DMS153 (cell line): ENCODE data around the gene HERC2.

Source experiments
- DNase-seq: peaks from one replicate; lab custom pipeline; 2025; lab: John Stamatoyannopoulos, UW

HERC2 gene

DNA sequence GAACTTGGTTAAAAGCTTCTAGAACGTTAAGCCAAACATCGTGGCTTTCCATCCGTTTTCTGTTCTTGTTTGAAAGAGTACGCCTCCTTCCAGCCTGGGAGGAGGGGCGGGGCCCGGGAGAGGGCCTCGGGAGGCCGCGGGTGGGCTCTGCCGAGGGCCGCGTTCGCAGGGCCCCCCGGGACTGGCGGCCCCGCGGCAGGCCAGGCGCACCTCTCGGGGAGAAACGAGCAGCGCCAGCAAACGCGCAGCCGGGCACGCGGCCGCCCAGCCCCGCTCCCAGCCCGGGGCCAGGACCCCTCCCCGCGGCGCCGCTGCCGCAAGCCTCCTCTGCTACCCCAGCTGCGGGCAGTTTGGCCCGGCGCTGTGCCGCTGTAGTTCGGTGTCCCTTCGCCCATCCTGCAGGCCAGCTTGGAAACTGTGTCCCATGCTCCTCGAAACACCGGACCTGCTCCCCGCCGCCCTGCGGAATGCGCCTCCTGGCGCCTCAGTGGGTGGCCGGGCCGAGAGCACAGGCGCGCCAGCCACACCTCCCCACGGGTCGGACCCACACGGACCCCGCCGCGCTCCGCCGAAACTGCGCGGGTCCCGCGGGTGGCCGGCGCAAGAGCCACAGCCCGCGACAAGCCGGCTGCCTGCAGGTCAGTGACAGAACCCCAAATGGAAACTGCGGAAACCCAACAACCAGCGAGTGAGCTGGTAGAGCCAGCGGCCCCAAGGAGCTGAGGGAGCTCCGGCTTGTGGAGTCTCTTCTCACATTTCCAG, 225.1 kb downstream of the HERC2 start:
- DNase-seq, result no peak

GRCh38 chr15:28096411-28096669, 225.6 kb downstream of the HERC2 start:
- no peak for DNase-seq

DNA sequence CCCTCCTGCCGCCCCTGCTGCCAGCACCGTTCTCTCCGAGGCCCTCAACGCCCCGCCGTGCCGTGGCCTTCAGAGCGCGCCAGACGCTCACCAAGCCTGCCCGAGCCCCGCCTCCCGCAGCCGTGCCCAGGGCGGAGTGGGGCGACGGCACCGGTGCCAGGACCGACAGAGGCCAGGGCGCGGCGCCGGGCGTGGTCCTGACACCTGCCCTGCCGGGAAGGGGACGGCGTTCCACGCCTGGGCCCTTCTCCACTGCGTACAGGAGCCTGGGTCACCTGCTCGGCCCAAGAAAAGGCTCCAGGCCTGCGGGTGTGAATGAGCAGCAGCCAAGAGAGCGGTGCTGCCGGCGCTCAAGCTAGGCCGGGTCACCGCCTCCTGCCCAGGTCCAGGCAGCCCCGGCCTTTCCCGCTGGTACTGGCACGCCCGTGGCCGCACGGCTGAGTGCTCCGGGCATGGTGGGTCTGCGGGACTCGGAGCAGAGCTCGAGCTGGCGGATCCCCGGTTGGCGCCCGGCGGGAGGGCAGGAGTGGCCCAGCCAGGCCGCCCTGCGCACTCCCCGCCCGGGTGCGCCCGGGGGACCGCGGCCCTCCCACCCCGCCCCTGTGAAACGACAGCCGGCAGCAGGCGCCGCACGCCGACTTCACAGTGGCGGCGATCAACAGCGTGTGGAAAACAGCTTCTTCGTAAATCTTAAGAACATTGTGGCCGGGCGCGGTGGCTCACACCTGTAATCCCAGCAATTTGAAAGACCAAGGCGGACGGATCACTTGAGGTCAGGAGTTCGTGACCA, 227.1 kb downstream of the HERC2 start:
- peak; percentile 5 for DNase-seq

DNA sequence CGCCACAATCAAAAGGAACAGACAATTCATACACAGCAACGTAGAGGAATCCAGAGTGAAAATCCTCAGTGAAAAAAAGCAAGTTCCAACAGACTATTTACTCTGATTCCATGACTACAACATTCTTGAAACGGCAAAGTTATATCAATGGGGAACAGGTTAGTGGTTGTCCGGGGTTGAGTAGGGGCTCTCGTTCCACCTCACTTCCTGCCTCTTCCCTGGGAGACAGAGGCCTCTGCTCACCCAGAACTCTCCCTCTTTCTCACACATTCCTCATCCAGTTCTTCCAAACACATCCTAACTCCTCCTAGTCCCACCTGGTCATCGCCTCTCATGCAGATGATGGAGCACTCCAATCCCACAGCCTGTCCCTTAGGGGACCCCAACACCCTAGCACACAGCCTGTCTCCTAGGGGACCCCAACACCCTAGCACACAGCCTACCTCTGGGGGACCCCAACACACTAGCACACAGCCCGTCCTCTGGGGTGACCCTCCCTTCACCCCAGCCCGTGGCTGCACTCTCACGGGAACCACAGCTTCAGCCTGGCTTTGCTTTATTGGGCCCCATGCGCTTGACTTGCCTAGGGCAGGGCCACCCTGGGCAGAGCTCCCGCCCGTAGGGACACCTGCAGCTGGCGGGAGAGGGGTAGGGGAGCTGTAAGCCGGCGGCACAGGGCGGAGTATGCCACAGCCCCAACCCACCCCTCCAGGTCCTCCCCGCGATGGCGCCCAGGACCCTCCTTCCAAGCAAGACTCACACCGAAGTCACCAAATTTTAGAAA, 228.0 kb downstream of the HERC2 start:
- no peak for DNase-seq

DNA sequence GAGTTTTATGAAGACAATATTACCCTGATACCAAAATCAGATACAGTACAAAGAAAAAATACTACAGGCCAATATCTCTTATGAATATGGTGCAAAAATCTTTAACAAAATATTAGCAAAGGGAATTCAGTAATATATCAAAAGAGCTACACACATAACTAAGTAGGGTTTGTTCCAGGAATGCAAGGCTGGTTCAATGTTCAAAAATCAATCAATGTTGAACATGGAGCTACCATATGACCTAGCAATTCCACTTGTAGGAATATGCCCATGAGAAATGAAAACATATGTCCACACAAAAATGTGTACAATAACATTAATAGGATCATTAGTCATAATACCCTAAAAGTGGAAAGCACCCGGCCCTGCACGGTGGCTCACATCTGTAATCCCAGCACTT, 230.7 kb downstream of the HERC2 start:
- DNase-seq, result no peak

- DNase-seq, result no peak
Measured at GRCh38 chr15:28086175-28086703, 235.7 kb downstream of the HERC2 start.

GRCh38 chr15:28085489-28086174, 236.3 kb downstream of the HERC2 start:
- no peak for DNase-seq

GRCh38 chr15:28084547-28084946, 237.4 kb downstream of the HERC2 start:
- DNase-seq, result no peak

GRCh38 chr15:28082891-28083684, 238.9 kb downstream of the HERC2 start:
- DNase-seq, result no peak

DNA sequence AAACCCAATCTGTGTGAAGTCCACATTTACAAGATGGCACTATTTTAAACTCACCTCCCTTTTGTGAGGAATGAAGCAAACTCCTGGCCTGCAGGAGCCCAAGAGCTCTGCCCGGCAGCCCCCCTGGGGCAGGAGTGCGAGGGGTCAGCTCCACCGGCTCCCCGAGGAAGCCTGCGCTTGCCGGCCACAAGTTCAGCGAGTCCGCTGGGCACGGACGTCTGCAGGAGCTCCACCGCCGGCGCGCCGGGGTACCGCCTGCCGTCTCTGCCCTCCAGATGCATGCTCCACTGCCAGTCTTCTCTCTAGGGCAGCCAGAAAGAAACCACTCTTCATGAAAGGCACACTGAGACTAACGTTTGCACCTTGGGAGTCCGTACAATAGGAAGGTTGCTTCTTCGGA, 240.4 kb downstream of the HERC2 start:
- no peak for DNase-seq

DNA sequence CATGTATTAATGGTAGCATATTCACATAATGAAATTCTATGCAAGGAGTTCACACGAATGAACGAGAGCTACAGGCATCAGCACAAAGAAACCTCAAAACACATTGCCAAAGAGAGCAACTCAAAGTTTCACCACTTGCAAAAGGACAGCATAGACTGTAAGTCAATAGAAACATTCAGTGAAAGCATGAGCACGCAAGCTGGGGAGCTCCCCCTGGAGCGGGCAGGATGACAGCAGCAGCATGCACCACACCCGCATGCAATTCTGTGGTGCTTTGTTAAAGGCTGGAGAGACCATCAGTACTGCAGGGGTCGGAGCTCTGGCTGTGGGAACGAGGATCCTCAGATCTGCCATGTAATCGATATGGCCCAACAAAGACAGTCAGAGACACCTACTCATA, 241.6 kb downstream of the HERC2 start:
- no peak for DNase-seq

- DNase-seq, result no peak
Measured at GRCh38 chr15:28079313-28079969, 242.5 kb downstream of the HERC2 start.

DNA sequence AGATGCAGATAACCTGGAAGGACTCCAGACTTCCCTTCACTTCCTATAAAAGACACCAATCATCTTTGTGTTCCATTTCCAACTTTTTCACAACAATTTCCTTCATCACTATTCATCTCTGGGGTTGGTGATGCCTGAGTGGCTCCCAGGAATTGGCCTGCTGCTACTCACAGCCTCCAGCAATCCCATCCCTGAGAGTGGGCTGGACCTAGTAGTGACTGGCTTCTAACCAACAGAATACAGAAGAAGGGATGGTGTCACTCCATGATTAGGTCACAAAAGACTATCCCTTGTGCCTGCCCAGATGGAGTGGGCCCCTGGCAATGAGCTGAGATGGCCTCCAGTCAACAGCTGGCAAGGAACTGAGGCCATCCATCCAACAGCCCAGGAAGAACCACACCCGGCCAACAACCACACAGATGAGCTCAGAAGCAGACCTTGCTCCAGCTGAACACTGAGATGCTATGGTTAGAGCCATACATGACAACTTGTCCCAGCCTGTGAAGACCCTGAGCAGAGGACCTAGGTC, 243.7 kb downstream of the HERC2 start:
- DNase-seq, result no peak

GRCh38 chr15:28075573-28075972, 246.4 kb downstream of the HERC2 start:
- DNase-seq, result no peak

DNA sequence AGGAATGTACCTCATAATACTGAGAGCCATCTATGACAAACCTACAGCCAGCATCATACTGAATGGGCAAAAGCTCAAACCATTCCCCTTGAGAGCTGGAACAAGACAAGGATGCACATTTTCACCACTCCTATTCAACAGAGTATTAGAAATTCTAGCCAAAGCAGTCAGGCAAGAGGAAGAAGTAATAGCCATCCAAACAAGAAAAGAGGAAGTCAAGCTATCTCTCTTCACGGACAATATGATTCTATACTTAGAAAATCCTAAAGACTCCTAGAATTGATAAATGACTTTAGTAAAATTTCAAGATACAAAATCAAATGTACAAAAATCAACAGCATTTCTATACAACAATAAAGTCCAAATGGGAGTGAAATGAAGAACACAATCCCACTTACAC, 253.0 kb downstream of the HERC2 start:
- DNase-seq, result no peak

GRCh38 chr15:28066231-28066630, 255.7 kb downstream of the HERC2 start:
- no peak for DNase-seq
